ENCODE measurements around the gene BACH2. TPM values are rescaled to one million over a fixed set of nuclear protein-coding genes. Genes with fewer than 3 reads are reported as not detected.

BACH2 gene
- total and polyA plus RNA-seq, 2 of the 8 experiments (the other 6 are each of a cell fraction or from before 2014, with no cell fraction given): 1.9 to 5.9 TPM

- CTCF ChIA-PET (ENCODE audit: partially characterized antibody): interaction anchor here (1.0 to 1.3 kb wide), 2 partner anchors 20 to 23 kb away, joined by 3 to 4 read pairs; no protein-coding TSS in a partner anchor
- Histone ChIP-seq H3K4me3 (ENCODE audit: extremely low read depth in 1 of 4, insufficient read depth in 2 of 4, low read depth in 3 of 4, low read length in 4 of 4) (no peak overlapping the region), H3K18ac (ENCODE audit: extremely low read depth, low read length) (no peak overlapping the region), H2BK20ac (ENCODE audit: low read length) (no peak overlapping the region), H3K23ac (ENCODE audit: insufficient read length) (no peak overlapping the region), H3K4ac (replicated peaks; ENCODE audit: insufficient read length, low read depth, low read length) (no peak overlapping the region), H4K5ac (ENCODE audit: insufficient read length, low read depth, low read length) (no peak overlapping the region), H2BK120ac (replicated peaks; ENCODE audit: low read depth, low read length) (no peak overlapping the region), H3K4me1 (replicated peaks in 1 of 4; ENCODE audit: control insufficient read depth in 3 of 4, insufficient read depth in 4 of 4, low read length in 3 of 4) (peaks cover 0 to 2% (median 0%) of the 10 kb centered on the region in 4 experiments; a peak in 1 of 7 replicates), H3K56ac (replicated peaks; ENCODE audit: insufficient read length, low read depth, low read length) (no peak overlapping the region), H4K8ac (ENCODE audit: extremely low read depth, insufficient read depth, low read length) (no peak overlapping the region), H3K9ac (replicated peaks in 1 of 4; ENCODE audit: extremely low read depth in 1 of 4, low read depth in 3 of 4, low read length in 3 of 4) (no peak overlapping the region), H2AK5ac (ENCODE audit: low read depth, low read length) (no peak overlapping the region), H2BK15ac (ENCODE audit: low read length) (no peak overlapping the region), H3K23me2 (ENCODE audit: low read depth, low read length) (no peaks in the 10 kb centered on the region), H2AFZ (ENCODE audit: low read length) (no peak overlapping the region), H3K79me2 (ENCODE audit: control insufficient read depth in 1 of 2, insufficient read depth in 2 of 2, low read length in 2 of 2) (no peaks in the 10 kb centered on the region), H3K14ac (ENCODE audit: insufficient read length) (no peak overlapping the region), H3K9me3 (ENCODE audit: insufficient read depth in 2 of 2, low read depth in 1 of 2, low read length in 1 of 2) (no peaks in the 10 kb centered on the region; a peak in 1 of 4 replicates), H3K4me2 (ENCODE audit: insufficient read depth in 1 of 2, low read depth in 2 of 2, low read length in 2 of 2) (no peak overlapping the region), H3K79me1 (ENCODE audit: low read depth, low read length) (no peaks in the 10 kb centered on the region), H3K27ac (ENCODE audit: low read depth, low read length) (no peak overlapping the region), H4K91ac (replicated peaks; ENCODE audit: insufficient read length, low read length) (no peak overlapping the region), H4K20me1 (replicated peaks in 1 of 2; ENCODE audit: control insufficient read depth in 1 of 2, insufficient read depth in 2 of 2, low read length in 2 of 2) (no peaks in the 10 kb centered on the region), H2BK5ac (ENCODE audit: low read depth, low read length) (no peak overlapping the region), H3K36me3 (ENCODE audit: control insufficient read depth in 2 of 4, insufficient read depth in 4 of 4, low read length in 3 of 4) (no peaks in the 10 kb centered on the region), H2BK12ac (ENCODE audit: low read depth, low read length) (no peak overlapping the region), H3K27me3 (replicated peaks in 1 of 4; ENCODE audit: control insufficient read depth in 3 of 4, extremely low read depth in 1 of 4, insufficient read depth in 3 of 4, low read length in 3 of 4) (no peaks in the 10 kb centered on the region)
- FAIRE-seq (no peak), DNase-seq (ENCODE audit: low read depth in 1 of 2, low spot score in 2 of 2) (no peak)
- WGBS, 2 experiments (ENCODE audit: extremely low coverage in 1 of 2, insufficient coverage in 1 of 2, insufficient read length in 1 of 2, insufficient replicate concordance in 2 of 2, low coverage in 1 of 2, low lambda C conversion rate in 2 of 2, missing lambda C conversion rate in 1 of 2): 83 to 100% methylated on average over 1 to 6 of the region's 6 CpGs
- POLR2A ChIA-PET (ENCODE audit: partially characterized antibody): interaction anchor here (0.5 kb wide), 1 partner anchor 65 kb away, joined by 3 read pairs; no protein-coding TSS in a partner anchor
- TF ChIP-seq CEBPB (IDR thresholded peaks at IDR 0.05; ENCODE audit: low read depth, low read length) (no peak), SIN3A (conservative IDR thresholded peaks at IDR 0.05 in 1 of 2, IDR thresholded peaks at IDR 0.05 in 1 of 2; ENCODE audit: low read depth in 1 of 2, low read length in 2 of 2) (no peak), CBX8 (IDR thresholded peaks at IDR 0.05; ENCODE audit: borderline replicate concordance, low read depth, low read length) (no peak), EP300 (IDR thresholded peaks at IDR 0.05; ENCODE audit: borderline replicate concordance in 1 of 2, low read depth in 2 of 2, low read length in 2 of 2) (no peak), SP2 (IDR thresholded peaks at IDR 0.05; ENCODE audit: low read length) (no peak), CTCF (IDR thresholded peaks at IDR 0.05; ENCODE audit: control extremely low read depth in 1 of 3, insufficient read depth in 1 of 3, low read depth in 1 of 3, low read length in 3 of 3) (no peak), GABPA (IDR thresholded peaks at IDR 0.05; ENCODE audit: borderline replicate concordance, insufficient read depth, low read length) (no peak), NANOG (IDR thresholded peaks at IDR 0.05; ENCODE audit: insufficient read depth, low read depth, low read length, poor library complexity, severe bottlenecking) (no peak), SP4 (IDR thresholded peaks at IDR 0.05; ENCODE audit: low read length) (no peak)
These were observed 29.6 kb downstream of the BACH2 start for GRCh38 chr6:90266905-90267621.
